ENCODE results near the gene CCL19. TPM values are rescaled to one million over a fixed set of nuclear protein-coding genes. Genes with fewer than 3 reads are reported as not detected.

Gene CCL19
- total RNA-seq, 1 experiment from 2014 or later: not detected

DNA sequence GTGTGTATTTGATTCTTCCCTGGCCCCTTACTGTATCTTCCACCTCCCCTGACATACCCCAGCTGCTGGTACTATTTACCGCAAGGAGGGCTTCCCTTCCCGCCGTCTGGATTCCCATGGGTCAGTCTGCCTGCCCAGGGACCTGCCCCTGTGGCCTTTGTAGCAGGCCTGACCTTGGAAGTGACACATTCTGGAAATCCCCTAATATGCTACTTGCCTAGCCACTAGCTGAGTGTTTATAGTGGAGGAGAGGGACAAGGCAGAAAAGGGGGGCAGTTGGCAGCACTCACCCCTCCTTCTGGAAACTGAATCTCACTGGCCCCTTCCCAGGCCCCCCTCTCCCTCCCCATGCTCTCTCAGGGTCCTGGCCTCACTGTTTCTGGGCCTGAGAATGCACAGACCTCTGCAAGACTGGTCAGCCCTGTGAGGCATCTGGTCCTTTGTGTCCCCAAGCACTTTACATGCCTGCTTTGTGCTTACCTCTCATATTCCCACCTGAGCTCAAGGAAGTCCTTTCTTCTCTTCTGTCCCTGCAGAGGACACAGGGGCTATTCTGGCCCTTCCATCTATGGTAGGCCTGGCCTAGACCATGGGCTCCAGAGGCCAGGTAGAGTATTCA lies 27.0 kb upstream of the CCL19 start:
- TF ChIP-seq, protein P1, sequence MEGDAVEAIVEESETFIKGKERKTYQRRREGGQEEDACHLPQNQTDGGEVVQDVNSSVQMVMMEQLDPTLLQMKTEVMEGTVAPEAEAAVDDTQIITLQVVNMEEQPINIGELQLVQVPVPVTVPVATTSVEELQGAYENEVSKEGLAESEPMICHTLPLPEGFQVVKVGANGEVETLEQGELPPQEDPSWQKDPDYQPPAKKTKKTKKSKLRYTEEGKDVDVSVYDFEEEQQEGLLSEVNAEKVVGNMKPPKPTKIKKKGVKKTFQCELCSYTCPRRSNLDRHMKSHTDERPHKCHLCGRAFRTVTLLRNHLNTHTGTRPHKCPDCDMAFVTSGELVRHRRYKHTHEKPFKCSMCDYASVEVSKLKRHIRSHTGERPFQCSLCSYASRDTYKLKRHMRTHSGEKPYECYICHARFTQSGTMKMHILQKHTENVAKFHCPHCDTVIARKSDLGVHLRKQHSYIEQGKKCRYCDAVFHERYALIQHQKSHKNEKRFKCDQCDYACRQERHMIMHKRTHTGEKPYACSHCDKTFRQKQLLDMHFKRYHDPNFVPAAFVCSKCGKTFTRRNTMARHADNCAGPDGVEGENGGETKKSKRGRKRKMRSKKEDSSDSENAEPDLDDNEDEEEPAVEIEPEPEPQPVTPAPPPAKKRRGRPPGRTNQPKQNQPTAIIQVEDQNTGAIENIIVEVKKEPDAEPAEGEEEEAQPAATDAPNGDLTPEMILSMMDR (IDR thresholded peaks at IDR 0.05; ENCODE audit: insufficient read depth in 1 of 2, low read depth in 1 of 2, low read length in 1 of 2, severe bottlenecking in 1 of 2, unreplicated experiment in 1 of 2): no peak
- Mint-ChIP-seq H3K27ac (ENCODE audit: unreplicated experiment) (no peak overlapping the region), H3K27me3 (ENCODE audit: insufficient read depth, unreplicated experiment) (peaks cover 20% of the 10 kb centered on the region), H3K9me3 (ENCODE audit: unreplicated experiment) (no peaks in the 10 kb centered on the region), H3K4me1 (ENCODE audit: low read depth, unreplicated experiment) (no peaks in the 10 kb centered on the region), H3K4me3 (ENCODE audit: unreplicated experiment) (no peak overlapping the region), H3K36me3 (ENCODE audit: insufficient read depth, unreplicated experiment) (no peaks in the 10 kb centered on the region)
- no peaks in the 10 kb centered on the region for H3K36me3 ChIP-seq (ENCODE audit: control insufficient read depth, insufficient read depth, low read length)
- no peaks in the 10 kb centered on the region for H3K4me1 ChIP-seq
- no peaks in the 10 kb centered on the region; the same call in 1 of the 2 replicates for H3K27me3 ChIP-seq (replicated peaks; ENCODE audit: control insufficient read depth, insufficient read depth, low read length)
- BruUV-seq (replicated peaks): no TSS peak
- ChIA-PET POLR2A (no interaction called here), CTCF (no interaction called here)
- no peaks in the 10 kb centered on the region for H3K9me3 ChIP-seq
- no peak overlapping the region for H3K4me3 ChIP-seq (ENCODE audit: low read depth, low read length)
- no peak for DNase-seq
- intact Hi-C loops (cut with micrococcal nuclease; ENCODE audit: unreplicated experiment): no loop called here

DNA sequence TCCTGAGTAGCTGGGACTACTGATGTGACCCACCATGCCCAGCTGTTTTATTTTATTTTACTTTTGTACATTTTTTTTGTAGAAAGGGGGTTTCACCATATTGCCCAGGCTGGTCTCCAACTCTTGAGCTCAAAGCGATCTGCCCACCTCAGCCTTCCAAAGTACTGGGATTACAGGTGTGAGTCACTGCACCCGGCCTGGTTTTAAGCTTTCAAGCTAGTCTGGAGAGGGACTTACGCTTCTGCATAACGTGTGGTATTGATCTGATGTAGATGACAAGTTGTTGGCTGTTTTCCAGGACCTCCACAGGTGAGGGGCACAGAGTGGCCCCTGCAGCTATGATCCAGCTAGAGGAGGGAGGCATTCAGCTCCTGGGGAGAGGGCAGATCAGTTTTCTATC lies 25.6 kb upstream of the CCL19 start:
- peaks cover 25% of the 10 kb centered on the region for H3K27me3 Mint-ChIP-seq (ENCODE audit: insufficient read depth, unreplicated experiment)
- no peaks in the 10 kb centered on the region for H3K4me1 Mint-ChIP-seq (ENCODE audit: low read depth, unreplicated experiment)
- H3K9me3 Mint-ChIP-seq (ENCODE audit: unreplicated experiment): no peaks in the 10 kb centered on the region
- intact Hi-C loops (cut with micrococcal nuclease; ENCODE audit: unreplicated experiment): no loop called here
- DNase-seq: no peak
- TF ChIP-seq, protein P1 (IDR thresholded peaks at IDR 0.05; ENCODE audit: insufficient read depth in 1 of 2, low read depth in 1 of 2, low read length in 1 of 2, severe bottlenecking in 1 of 2, unreplicated experiment in 1 of 2): no peak
- H3K9me3 ChIP-seq: no peaks in the 10 kb centered on the region
- POLR2A ChIA-PET: no interaction called here
- H3K27ac Mint-ChIP-seq (ENCODE audit: unreplicated experiment): no peak overlapping the region
- no peaks in the 10 kb centered on the region for H3K36me3 Mint-ChIP-seq (ENCODE audit: insufficient read depth, unreplicated experiment)
- no peak overlapping the region for H3K4me3 Mint-ChIP-seq (ENCODE audit: unreplicated experiment)
- no peaks in the 10 kb centered on the region for H3K36me3 ChIP-seq (ENCODE audit: control insufficient read depth, insufficient read depth, low read length)
- H3K27me3 ChIP-seq (replicated peaks; ENCODE audit: control insufficient read depth, insufficient read depth, low read length): no peaks in the 10 kb centered on the region; the same call in 1 of the 2 replicates
- CTCF ChIA-PET: no interaction called here
- H3K4me1 ChIP-seq: no peaks in the 10 kb centered on the region
- no TSS peak for BruUV-seq (replicated peaks)
- no peak overlapping the region for H3K4me3 ChIP-seq (ENCODE audit: low read depth, low read length)

DNA sequence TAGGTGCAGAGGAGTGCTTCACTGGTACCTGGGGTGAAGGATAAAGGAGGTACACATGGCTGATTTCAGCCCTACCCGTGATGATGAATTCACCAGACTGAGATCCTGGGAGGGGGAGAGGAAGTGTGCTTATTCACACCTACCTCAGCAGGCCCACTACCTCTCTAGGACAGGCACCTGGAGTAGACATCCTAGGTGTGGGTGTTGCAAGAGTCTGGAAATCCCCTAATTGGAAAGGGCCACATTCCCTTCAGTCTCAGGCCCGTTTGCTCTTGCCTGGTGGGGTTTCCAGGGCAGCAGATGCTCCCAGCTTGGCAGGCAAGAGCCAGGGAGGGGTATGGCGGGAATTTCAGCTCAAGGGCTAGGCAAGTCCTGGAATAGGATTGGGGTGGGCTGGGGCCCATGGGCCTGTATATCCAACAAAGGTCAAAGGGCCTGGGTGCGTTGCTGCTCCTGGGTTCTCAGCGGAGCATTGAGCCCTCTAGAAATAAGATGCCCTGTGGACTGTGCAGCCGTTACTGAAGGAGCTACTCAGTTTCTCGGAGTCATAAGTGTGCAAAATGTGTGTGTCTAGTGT lies 24.7 kb upstream of the CCL19 start:
- Mint-ChIP-seq H3K4me1 (ENCODE audit: low read depth, unreplicated experiment) (no peaks in the 10 kb centered on the region), H3K27ac (ENCODE audit: unreplicated experiment) (no peak overlapping the region), H3K27me3 (ENCODE audit: insufficient read depth, unreplicated experiment) (peaks cover 21% of the 10 kb centered on the region), H3K36me3 (ENCODE audit: insufficient read depth, unreplicated experiment) (no peaks in the 10 kb centered on the region), H3K4me3 (ENCODE audit: unreplicated experiment) (no peak overlapping the region), H3K9me3 (ENCODE audit: unreplicated experiment) (no peaks in the 10 kb centered on the region)
- intact Hi-C loops (cut with micrococcal nuclease; ENCODE audit: unreplicated experiment): no loop called here
- Histone ChIP-seq H3K27me3 (replicated peaks; ENCODE audit: control insufficient read depth, insufficient read depth, low read length) (no peaks in the 10 kb centered on the region; the same call in 1 of the 2 replicates), H3K9me3 (no peaks in the 10 kb centered on the region), H3K36me3 (ENCODE audit: control insufficient read depth, insufficient read depth, low read length) (no peaks in the 10 kb centered on the region), H3K4me3 (ENCODE audit: low read depth, low read length) (no peak overlapping the region), H3K4me1 (no peaks in the 10 kb centered on the region)
- no TSS peak for BruUV-seq (replicated peaks)
- CTCF ChIA-PET: no interaction called here
- DNase-seq: no peak
- POLR2A ChIA-PET: no interaction called here
- TF ChIP-seq, protein P1 (IDR thresholded peaks at IDR 0.05; ENCODE audit: insufficient read depth in 1 of 2, low read depth in 1 of 2, low read length in 1 of 2, severe bottlenecking in 1 of 2, unreplicated experiment in 1 of 2): no peak

Measured in Caco-2 (cell line).